AG09309 (cell line): ENCODE results near the gene EXOSC6.
"Not testable (repeated sequence)": the region's sequence is repeated elsewhere in the genome, so short reads cannot be mapped to it uniquely, and the experiment has no call there.

Source experiments
- DNase-seq: peaks from one replicate; pipeline ENCODE4 v3.0.0-alpha.2; 2010; ENCODE audit warnings: low read depth
- H3K4me3 ChIP-seq: 2 replicates; pipeline ENCODE4 v1.5.1; 2011; ENCODE audit warnings: mild to moderate bottlenecking, low read depth, low read length, moderate library complexity; ENCODE audit not compliant: control insufficient read depth

Gene EXOSC6

GRCh38 chr16:70222574-70222973 lies 29.2 kb downstream of the EXOSC6 start:
- not testable (repeated sequence) for H3K4me3 ChIP-seq

DNA sequence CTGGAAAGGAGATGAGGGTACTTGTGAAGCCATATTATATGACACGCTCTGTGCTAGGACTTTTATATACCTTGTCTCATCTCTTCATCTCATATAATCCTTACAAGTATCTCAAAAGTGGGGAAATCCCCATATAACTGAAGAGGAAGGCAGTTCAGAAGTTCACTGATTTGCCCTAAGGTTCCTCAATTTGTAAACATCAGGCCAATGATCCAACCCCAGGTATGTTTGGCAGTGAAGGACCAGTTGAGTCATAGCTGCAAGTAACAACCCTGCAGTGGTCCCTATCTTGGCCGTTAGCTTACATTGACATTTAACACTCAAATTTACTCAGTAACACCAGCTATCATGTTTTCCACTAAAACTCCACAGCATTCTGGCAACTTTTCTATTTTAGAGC lies 33.2 kb downstream of the EXOSC6 start:
- not testable (repeated sequence) for DNase-seq, H3K4me3 ChIP-seq

More at GRCh38 chr16:70222574-70222973, 29.2 kb downstream of the EXOSC6 start:
- not testable (repeated sequence) for DNase-seq

GRCh38 chr16:70206382-70206781 lies 45.4 kb downstream of the EXOSC6 start:
- not testable (repeated sequence) for DNase-seq, H3K4me3 ChIP-seq

DNA sequence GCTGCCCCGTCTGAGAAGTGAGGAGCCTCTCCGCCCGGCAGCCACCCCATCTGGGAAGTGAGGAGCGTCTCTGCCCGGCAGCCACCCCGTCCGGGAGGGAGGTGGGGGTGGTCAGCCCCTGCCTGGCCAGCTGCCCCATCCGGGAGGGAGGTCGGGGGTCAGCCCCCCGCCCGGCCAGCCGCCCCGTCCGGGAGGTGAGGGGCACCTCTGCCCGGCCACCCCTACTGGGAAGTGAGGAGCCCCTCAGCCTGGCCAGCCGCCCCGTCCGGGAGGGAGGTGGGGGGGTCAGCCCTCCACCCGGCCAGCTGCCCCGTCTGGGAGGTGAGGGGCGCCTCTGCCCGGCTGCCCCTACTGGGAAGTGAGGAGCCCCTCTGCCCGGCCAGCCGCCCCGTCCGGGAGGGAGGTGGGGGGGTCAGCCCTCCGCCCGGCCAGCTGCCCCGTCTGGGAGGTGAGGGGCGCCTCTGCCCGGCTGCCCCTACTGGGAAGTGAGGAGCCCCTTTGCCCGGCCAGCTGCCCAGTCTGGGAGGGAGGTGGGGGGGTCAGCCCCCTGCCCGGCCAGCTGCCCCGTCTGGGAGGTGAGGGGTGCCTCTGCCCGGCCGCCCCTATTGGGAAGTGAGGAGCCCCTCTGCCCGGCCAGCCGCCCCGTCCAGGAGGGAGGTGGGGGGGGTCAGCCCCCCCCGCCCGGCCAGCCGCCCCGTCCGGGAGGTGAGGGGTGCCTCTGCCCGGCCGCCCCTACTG lies 46.9 kb downstream of the EXOSC6 start:
- DNase-seq, H3K4me3 ChIP-seq: not testable (repeated sequence)

DNA sequence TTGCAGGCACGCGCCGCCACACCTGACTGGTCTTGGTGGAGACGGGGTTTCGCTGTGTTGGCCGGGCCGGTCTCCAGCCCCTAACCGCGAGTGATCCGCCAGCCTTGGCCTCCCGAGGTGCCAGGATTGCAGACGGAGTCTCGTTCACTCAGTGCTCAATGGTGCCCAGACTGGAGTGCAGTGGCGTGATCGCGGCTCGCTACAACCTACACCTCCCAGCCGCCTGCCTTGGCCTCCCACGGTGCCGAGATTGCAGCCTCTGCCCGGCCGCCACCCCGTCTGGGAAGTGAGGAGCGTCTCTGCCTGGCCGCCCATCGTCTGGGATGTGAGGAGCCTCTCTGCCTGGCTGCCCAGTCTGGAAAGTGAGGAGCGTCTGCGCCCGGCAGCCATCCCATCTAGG lies 47.7 kb downstream of the EXOSC6 start:
- not testable (repeated sequence) for DNase-seq, H3K4me3 ChIP-seq

GRCh38 chr16:70203508-70203907 lies 48.2 kb downstream of the EXOSC6 start:
- DNase-seq, H3K4me3 ChIP-seq: not testable (repeated sequence)

GRCh38 chr16:70200063-70200462 lies 51.7 kb downstream of the EXOSC6 start:
- H3K4me3 ChIP-seq, DNase-seq: not testable (repeated sequence)

- not testable (repeated sequence) for H3K4me3 ChIP-seq, DNase-seq
Observed at GRCh38 chr16:70199170-70199569, 52.6 kb downstream of the EXOSC6 start.

DNA sequence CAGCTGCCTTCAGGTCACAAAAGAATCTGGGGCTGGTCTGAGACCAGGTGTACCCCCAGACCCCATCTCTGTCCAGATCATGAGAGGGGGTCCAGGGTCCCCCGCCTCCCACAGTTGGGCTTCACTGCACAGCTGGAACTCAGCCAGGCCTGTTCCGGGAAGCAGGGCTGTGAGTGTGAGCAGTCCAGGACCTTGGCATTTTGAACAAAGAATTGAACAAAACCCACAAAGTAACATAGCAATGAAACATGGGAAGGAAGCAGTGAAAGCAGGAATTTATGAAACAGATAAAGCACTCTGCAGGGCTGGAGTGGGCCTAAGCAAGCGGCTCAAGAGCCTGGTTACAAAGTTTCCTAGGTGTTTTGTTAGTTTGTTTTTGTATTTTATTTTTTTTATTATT lies 53.1 kb downstream of the EXOSC6 start:
- DNase-seq = not testable (repeated sequence)

DNA sequence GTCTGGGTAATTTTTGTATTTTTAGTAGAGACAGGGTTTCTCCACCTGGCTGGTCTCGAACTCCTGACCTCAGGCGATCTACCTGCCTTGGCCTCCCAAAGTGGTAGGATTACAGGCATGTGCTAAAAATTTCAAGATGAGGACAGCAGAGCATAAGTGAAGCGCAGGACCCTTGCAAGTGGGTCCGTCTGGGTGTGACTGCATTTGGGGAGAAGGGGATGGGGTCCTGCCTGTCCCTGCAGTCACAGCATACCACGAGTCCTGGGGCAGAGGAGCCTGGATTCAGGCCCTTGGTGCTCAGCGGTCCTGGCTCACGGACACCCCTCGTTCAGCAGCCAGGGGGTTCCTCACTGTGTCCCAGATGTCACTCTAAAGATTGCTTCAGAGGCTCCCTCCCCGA lies 53.5 kb downstream of the EXOSC6 start:
- H3K4me3 ChIP-seq = not testable (repeated sequence)

More for the DNA sequence above, 53.1 kb downstream of the EXOSC6 start:
- H3K4me3 ChIP-seq = not testable (repeated sequence)

DNA sequence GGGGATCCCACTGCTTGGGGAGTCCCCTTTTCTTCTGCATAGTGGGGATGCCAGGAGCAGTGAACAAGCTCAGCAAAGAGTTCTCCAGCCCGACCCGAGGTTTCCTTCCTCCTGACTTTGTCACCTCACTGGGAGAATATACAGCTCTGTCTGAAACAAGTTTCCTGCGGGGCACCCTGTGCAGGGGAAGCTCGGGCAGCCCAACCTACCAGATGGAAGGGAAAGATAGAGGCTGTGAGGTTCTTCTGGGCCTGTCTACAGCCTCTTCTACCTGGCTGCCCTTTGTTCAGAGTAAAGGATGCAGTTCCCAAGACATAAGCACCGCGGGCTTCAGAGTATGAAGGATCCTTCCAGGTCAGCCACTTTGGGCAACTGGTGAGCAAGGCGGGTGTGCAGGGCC lies 54.1 kb downstream of the EXOSC6 start:
- H3K4me3 ChIP-seq, DNase-seq: not testable (repeated sequence)

More for the DNA sequence above, 53.5 kb downstream of the EXOSC6 start:
- DNase-seq = not testable (repeated sequence)
